ENCODE data around the gene ITGA2.
A peak's percentile ranks its signal among the peaks of the same experiment; 100 is the strongest.
"Not testable (repeated sequence)": the region's sequence is repeated elsewhere in the genome, so short reads cannot be mapped to it uniquely, and the experiment has no call there.

ITGA2 gene

GRCh38 chr5:53105611-53106300 lies 116.6 kb downstream of the ITGA2 start:
- H3K4me1 ChIP-seq (ENCODE audit: control insufficient read depth, insufficient read depth, low read length), result peaks cover 14% of the 10 kb centered on the region
- no peak for DNase-seq (ENCODE audit: low read depth)
- H3K4me3 ChIP-seq (ENCODE audit: low read length), result no peak overlapping the region
- H3K27me3 ChIP-seq (replicated peaks; ENCODE audit: control insufficient read depth, insufficient read depth, low read length), result no peaks in the 10 kb centered on the region
- no peaks in the 10 kb centered on the region for H3K9me3 ChIP-seq (ENCODE audit: control insufficient read depth, low read length)
- no peak overlapping the region for H3K9ac ChIP-seq (ENCODE audit: low read length)
- H3K36me3 ChIP-seq (ENCODE audit: control insufficient read depth, insufficient read depth, low read length, severe bottlenecking), result peaks cover 12% of the 10 kb centered on the region

GRCh38 chr5:53109056-53109442 lies 119.9 kb downstream of the ITGA2 start:
- Histone ChIP-seq H3K27me3 (replicated peaks; ENCODE audit: control insufficient read depth, insufficient read depth, low read length) (no peaks in the 10 kb centered on the region), H3K9ac (ENCODE audit: low read length) (peak overlapping the region; percentile 95), H3K9me3 (ENCODE audit: control insufficient read depth, low read length) (no peaks in the 10 kb centered on the region), H3K36me3 (ENCODE audit: control insufficient read depth, insufficient read depth, low read length, severe bottlenecking) (no peaks in the 10 kb centered on the region), H3K4me1 (ENCODE audit: control insufficient read depth, insufficient read depth, low read length) (peaks cover 17% of the 10 kb centered on the region), H3K4me3 (ENCODE audit: low read length) (peak overlapping the region; percentile 97)
- DNase-seq (ENCODE audit: low read depth), result peak; percentile 59

- no peaks in the 10 kb centered on the region for H3K36me3 ChIP-seq (ENCODE audit: control insufficient read depth, insufficient read depth, low read length, severe bottlenecking)
- no peaks in the 10 kb centered on the region for H3K27me3 ChIP-seq (replicated peaks; ENCODE audit: control insufficient read depth, insufficient read depth, low read length)
- peak within 1 kb of the TSS; percentile 95 for H3K9ac ChIP-seq (ENCODE audit: low read length)
- peak within 1 kb of the TSS; percentile 97 for H3K4me3 ChIP-seq (ENCODE audit: low read length)
- DNase-seq (ENCODE audit: low read depth), result peak; percentile 97
- peaks cover 17% of the 10 kb centered on the region for H3K4me1 ChIP-seq (ENCODE audit: control insufficient read depth, insufficient read depth, low read length)
- H3K9me3 ChIP-seq (ENCODE audit: control insufficient read depth, low read length), result no peaks in the 10 kb centered on the region
Measured at GRCh38 chr5:53109443-53110127, 120.4 kb downstream of the ITGA2 start, which contains the start of gene MOCS2. MOCS2 (minus strand) TSS chr5:53109757; CDS start chr5:53107174, 2,583 bp downstream.

GRCh38 chr5:53110156-53110555 lies 121.0 kb downstream of the ITGA2 start:
- DNase-seq (ENCODE audit: low read depth), result no peak
- H3K4me3 ChIP-seq (ENCODE audit: low read length), result peak overlapping the region; percentile 97
- H3K9me3 ChIP-seq (ENCODE audit: control insufficient read depth, low read length), result no peaks in the 10 kb centered on the region
- peaks cover 17% of the 10 kb centered on the region for H3K4me1 ChIP-seq (ENCODE audit: control insufficient read depth, insufficient read depth, low read length)
- H3K36me3 ChIP-seq (ENCODE audit: control insufficient read depth, insufficient read depth, low read length, severe bottlenecking), result no peaks in the 10 kb centered on the region
- peak overlapping the region; percentile 95 for H3K9ac ChIP-seq (ENCODE audit: low read length)
- H3K27me3 ChIP-seq (replicated peaks; ENCODE audit: control insufficient read depth, insufficient read depth, low read length), result no peaks in the 10 kb centered on the region

GRCh38 chr5:53111139-53111538 lies 122.0 kb downstream of the ITGA2 start:
- no peak overlapping the region for H3K4me3 ChIP-seq (ENCODE audit: low read length)
- peaks cover 17% of the 10 kb centered on the region for H3K4me1 ChIP-seq (ENCODE audit: control insufficient read depth, insufficient read depth, low read length)
- H3K27me3 ChIP-seq (replicated peaks; ENCODE audit: control insufficient read depth, insufficient read depth, low read length), result no peaks in the 10 kb centered on the region
- no peaks in the 10 kb centered on the region for H3K9me3 ChIP-seq (ENCODE audit: control insufficient read depth, low read length)
- DNase-seq (ENCODE audit: low read depth), result no peak
- no peaks in the 10 kb centered on the region for H3K36me3 ChIP-seq (ENCODE audit: control insufficient read depth, insufficient read depth, low read length, severe bottlenecking)
- H3K9ac ChIP-seq (ENCODE audit: low read length), result no peak overlapping the region

GRCh38 chr5:53112307-53112706 lies 123.2 kb downstream of the ITGA2 start:
- H3K4me3 ChIP-seq (ENCODE audit: low read length); H3K27me3 ChIP-seq (replicated peaks; ENCODE audit: control insufficient read depth, insufficient read depth, low read length); H3K9me3 ChIP-seq (ENCODE audit: control insufficient read depth, low read length); DNase-seq (ENCODE audit: low read depth); H3K36me3 ChIP-seq (ENCODE audit: control insufficient read depth, insufficient read depth, low read length, severe bottlenecking); H3K9ac ChIP-seq (ENCODE audit: low read length): not testable (repeated sequence)
- peaks cover 17% of the 10 kb centered on the region for H3K4me1 ChIP-seq (ENCODE audit: control insufficient read depth, insufficient read depth, low read length)

- H3K27me3 ChIP-seq (replicated peaks; ENCODE audit: control insufficient read depth, insufficient read depth, low read length), result no peaks in the 10 kb centered on the region
Measured at GRCh38 chr5:53112909-53113308, 123.8 kb downstream of the ITGA2 start.

GRCh38 chr5:53113947-53114346 lies 124.8 kb downstream of the ITGA2 start:
- no peaks in the 10 kb centered on the region for H3K9me3 ChIP-seq (ENCODE audit: control insufficient read depth, low read length)
- no peaks in the 10 kb centered on the region for H3K36me3 ChIP-seq (ENCODE audit: control insufficient read depth, insufficient read depth, low read length, severe bottlenecking)
- no peak overlapping the region for H3K4me3 ChIP-seq (ENCODE audit: low read length)
- peaks cover 13% of the 10 kb centered on the region for H3K4me1 ChIP-seq (ENCODE audit: control insufficient read depth, insufficient read depth, low read length)
- no peak for DNase-seq (ENCODE audit: low read depth)
- no peak overlapping the region for H3K9ac ChIP-seq (ENCODE audit: low read length)
- H3K27me3 ChIP-seq (replicated peaks; ENCODE audit: control insufficient read depth, insufficient read depth, low read length), result no peaks in the 10 kb centered on the region

More at GRCh38 chr5:53112909-53113308, 123.8 kb downstream of the ITGA2 start:
- DNase-seq (ENCODE audit: low read depth), result no peak
- H3K9ac ChIP-seq (ENCODE audit: low read length), result no peak overlapping the region
- peaks cover 17% of the 10 kb centered on the region for H3K4me1 ChIP-seq (ENCODE audit: control insufficient read depth, insufficient read depth, low read length)
- no peaks in the 10 kb centered on the region for H3K9me3 ChIP-seq (ENCODE audit: control insufficient read depth, low read length)
- H3K36me3 ChIP-seq (ENCODE audit: control insufficient read depth, insufficient read depth, low read length, severe bottlenecking), result no peaks in the 10 kb centered on the region
- no peak overlapping the region for H3K4me3 ChIP-seq (ENCODE audit: low read length)

GRCh38 chr5:53114988-53115387 lies 125.8 kb downstream of the ITGA2 start:
- Histone ChIP-seq H3K27me3 (replicated peaks; ENCODE audit: control insufficient read depth, insufficient read depth, low read length) (no peaks in the 10 kb centered on the region), H3K36me3 (ENCODE audit: control insufficient read depth, insufficient read depth, low read length, severe bottlenecking) (no peaks in the 10 kb centered on the region), H3K9ac (ENCODE audit: low read length) (no peak overlapping the region), H3K4me1 (ENCODE audit: control insufficient read depth, insufficient read depth, low read length) (peaks cover 11% of the 10 kb centered on the region), H3K9me3 (ENCODE audit: control insufficient read depth, low read length) (no peaks in the 10 kb centered on the region), H3K4me3 (ENCODE audit: low read length) (no peak overlapping the region)
- peak; percentile 46 for DNase-seq (ENCODE audit: low read depth)

GRCh38 chr5:53116597-53116996 lies 127.4 kb downstream of the ITGA2 start:
- Histone ChIP-seq H3K36me3 (ENCODE audit: control insufficient read depth, insufficient read depth, low read length, severe bottlenecking) (no peaks in the 10 kb centered on the region), H3K4me1 (ENCODE audit: control insufficient read depth, insufficient read depth, low read length) (no peaks in the 10 kb centered on the region), H3K9ac (ENCODE audit: low read length) (no peak overlapping the region), H3K9me3 (ENCODE audit: control insufficient read depth, low read length) (no peaks in the 10 kb centered on the region), H3K27me3 (replicated peaks; ENCODE audit: control insufficient read depth, insufficient read depth, low read length) (no peaks in the 10 kb centered on the region), H3K4me3 (ENCODE audit: low read length) (no peak overlapping the region)
- DNase-seq (ENCODE audit: low read depth), result no peak

- H3K36me3 ChIP-seq (ENCODE audit: control insufficient read depth, insufficient read depth, low read length, severe bottlenecking), result no peaks in the 10 kb centered on the region
- H3K4me1 ChIP-seq (ENCODE audit: control insufficient read depth, insufficient read depth, low read length), result no peaks in the 10 kb centered on the region
- no peak for DNase-seq (ENCODE audit: low read depth)
- no peak overlapping the region for H3K9ac ChIP-seq (ENCODE audit: low read length)
- H3K27me3 ChIP-seq (replicated peaks; ENCODE audit: control insufficient read depth, insufficient read depth, low read length), result no peaks in the 10 kb centered on the region
- H3K9me3 ChIP-seq (ENCODE audit: control insufficient read depth, low read length), result no peaks in the 10 kb centered on the region
- H3K4me3 ChIP-seq (ENCODE audit: low read length), result no peak overlapping the region
Measured at GRCh38 chr5:53118879-53119278, 129.7 kb downstream of the ITGA2 start.
